BJ (cell line): ENCODE results near the gene PKMYT1. TPM values are rescaled to one million over a fixed set of nuclear protein-coding genes. Genes with fewer than 3 reads are reported as not detected.
A peak's percentile ranks its signal among the peaks of the same experiment; 100 is the strongest.

Experiments
- CTCF ChIA-PET: fragments of 350-600 bp; formaldehyde crosslinking; extraction: SDS; loops from one replicate; lab custom pipeline; 2021; ENCODE audit warnings: antibody characterized with exemption, inconsistent platforms; lab: Yijun Ruan, JAX
- POLR2A ChIA-PET: fragments of 300-600 bp; sonication (Branson Sonifier 250); formaldehyde crosslinking; extraction: SDS; loops from one replicate; lab custom pipeline; 2021; ENCODE audit warnings: antibody characterized with exemption; lab: Charles Lee
- DNase-seq: peaks from one replicate; pipeline ENCODE4 v3.0.0-alpha.2; 2011; ENCODE audit warnings: low read depth
- H3K27me3 ChIP-seq: 2 replicates; pipeline ENCODE4 v1.6.0; 2011; ENCODE audit warnings: low read length; ENCODE audit not compliant: control insufficient read depth, insufficient read depth
- H3K36me3 ChIP-seq: 2 replicates; pipeline ENCODE4 v1.5.1; 2011; ENCODE audit warnings: low read length; ENCODE audit not compliant: control insufficient read depth, insufficient read depth
- H3K4me3 ChIP-seq: 2 replicates; pipeline ENCODE4 v1.5.1; 2011; ENCODE audit warnings: low read depth, mild to moderate bottlenecking, control low read depth, low read length
- polyA plus RNA-seq: library from polyadenylated mRNA; depleted of rRNA; stranded (reverse); fragments of >200 nt; gene quantifications from 2 replicates; pipeline ENCODE4 v1.2.3, GENCODE V29; 2011
- TF ChIP-seq, protein P1 (sequence below): IDR thresholded peaks from 2 replicates; pipeline ENCODE4 v1.5.1; 2011; ENCODE audit warnings: low read depth, mild to moderate bottlenecking, control low read depth, inconsistent platforms, low read length, moderate library complexity; ENCODE audit not compliant: insufficient read depth

Gene PKMYT1
- polyA plus RNA-seq, 1 experiment = 6.9 TPM

GRCh38 chr16:3004781-3005284 lies 24.6 kb upstream of the PKMYT1 start:
- CTCF ChIA-PET = interaction anchor here (1.5 to 3.3 kb wide), 2 partner anchors 18 to 25 kb away, joined by 22 to 66 read pairs; partner anchors contain the start of genes HCFC1R1 and THOC6
- no peaks in the 10 kb centered on the region for H3K36me3 ChIP-seq
- DNase-seq = no peak
- TF ChIP-seq, protein P1, sequence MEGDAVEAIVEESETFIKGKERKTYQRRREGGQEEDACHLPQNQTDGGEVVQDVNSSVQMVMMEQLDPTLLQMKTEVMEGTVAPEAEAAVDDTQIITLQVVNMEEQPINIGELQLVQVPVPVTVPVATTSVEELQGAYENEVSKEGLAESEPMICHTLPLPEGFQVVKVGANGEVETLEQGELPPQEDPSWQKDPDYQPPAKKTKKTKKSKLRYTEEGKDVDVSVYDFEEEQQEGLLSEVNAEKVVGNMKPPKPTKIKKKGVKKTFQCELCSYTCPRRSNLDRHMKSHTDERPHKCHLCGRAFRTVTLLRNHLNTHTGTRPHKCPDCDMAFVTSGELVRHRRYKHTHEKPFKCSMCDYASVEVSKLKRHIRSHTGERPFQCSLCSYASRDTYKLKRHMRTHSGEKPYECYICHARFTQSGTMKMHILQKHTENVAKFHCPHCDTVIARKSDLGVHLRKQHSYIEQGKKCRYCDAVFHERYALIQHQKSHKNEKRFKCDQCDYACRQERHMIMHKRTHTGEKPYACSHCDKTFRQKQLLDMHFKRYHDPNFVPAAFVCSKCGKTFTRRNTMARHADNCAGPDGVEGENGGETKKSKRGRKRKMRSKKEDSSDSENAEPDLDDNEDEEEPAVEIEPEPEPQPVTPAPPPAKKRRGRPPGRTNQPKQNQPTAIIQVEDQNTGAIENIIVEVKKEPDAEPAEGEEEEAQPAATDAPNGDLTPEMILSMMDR = no peak
- 0 out of 2 replicates have a peak overlapping the region, but pooled peaks have one; percentile 11 for H3K4me3 ChIP-seq
- H3K27me3 ChIP-seq = no peaks in the 10 kb centered on the region; the same call in 1 of the 2 replicates
- POLR2A ChIA-PET = no interaction called here

- peak overlapping the region; percentile 5; the same call in 1 of the 2 replicates for H3K4me3 ChIP-seq
- TF ChIP-seq, protein P1 = no peak
- CTCF ChIA-PET = interaction anchor here (0.6 to 3.6 kb wide), 17 partner anchors 10 to 1011 kb away, joined by 3 to 66 read pairs (median 4); partner anchors contain the start of genes HCFC1R1, THOC6 and TNFRSF12A
- no peaks in the 10 kb centered on the region for H3K36me3 ChIP-seq
- no peak for DNase-seq
- POLR2A ChIA-PET = no interaction called here
- H3K27me3 ChIP-seq = no peaks in the 10 kb centered on the region; the same call in 1 of the 2 replicates
These were observed 24.1 kb upstream of the PKMYT1 start for GRCh38 chr16:3004319-3004718.

DNA sequence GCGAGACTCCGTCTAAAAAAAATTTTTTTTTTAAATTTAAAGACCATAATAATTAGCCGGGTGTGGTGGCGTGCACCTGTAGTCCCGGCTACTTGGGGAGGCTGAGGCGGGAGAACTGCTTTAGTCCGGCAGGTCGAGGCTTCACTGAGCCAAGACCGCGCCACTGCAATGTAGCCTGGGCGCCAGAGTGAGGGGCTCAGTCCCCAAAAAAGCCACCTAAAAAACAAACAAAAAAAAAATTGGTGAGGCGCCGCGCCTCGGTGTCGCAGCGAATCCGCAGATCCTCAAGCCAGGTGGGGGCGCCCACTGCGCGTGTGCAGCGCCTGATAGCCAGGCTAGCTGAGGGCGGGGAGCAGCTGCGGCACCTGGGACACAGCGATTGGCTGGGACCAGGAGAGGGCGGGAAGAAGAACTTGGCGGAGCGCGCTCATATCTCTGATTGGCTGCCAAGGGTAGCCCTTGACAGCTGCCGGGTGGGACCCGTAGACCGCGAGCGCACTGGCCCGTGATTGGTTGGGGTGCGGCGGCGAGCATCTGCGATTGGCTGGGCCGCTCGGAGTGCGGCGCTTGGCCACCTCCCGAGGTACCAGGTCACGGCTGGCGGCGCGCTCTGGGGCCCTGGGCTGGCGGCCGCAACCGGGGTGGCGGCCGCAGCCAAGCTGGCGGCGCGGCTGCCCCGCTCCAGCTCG lies 23.5 kb upstream of the PKMYT1 start:
- Histone ChIP-seq H3K36me3 (no peaks in the 10 kb centered on the region), H3K4me3 (peak overlapping the region; percentile 5; the same call in 1 of the 2 replicates), H3K27me3 (no peaks in the 10 kb centered on the region; the same call in 1 of the 2 replicates)
- DNase-seq = peak; percentile 91
- TF ChIP-seq, protein P1 = peak; percentile 50
- ChIA-PET POLR2A (no interaction called here), CTCF (interaction anchor here (0.6 to 3.6 kb wide), 17 partner anchors 10 to 1011 kb away, joined by 3 to 66 read pairs (median 4); partner anchors contain the start of genes HCFC1R1, THOC6 and TNFRSF12A)

DNA sequence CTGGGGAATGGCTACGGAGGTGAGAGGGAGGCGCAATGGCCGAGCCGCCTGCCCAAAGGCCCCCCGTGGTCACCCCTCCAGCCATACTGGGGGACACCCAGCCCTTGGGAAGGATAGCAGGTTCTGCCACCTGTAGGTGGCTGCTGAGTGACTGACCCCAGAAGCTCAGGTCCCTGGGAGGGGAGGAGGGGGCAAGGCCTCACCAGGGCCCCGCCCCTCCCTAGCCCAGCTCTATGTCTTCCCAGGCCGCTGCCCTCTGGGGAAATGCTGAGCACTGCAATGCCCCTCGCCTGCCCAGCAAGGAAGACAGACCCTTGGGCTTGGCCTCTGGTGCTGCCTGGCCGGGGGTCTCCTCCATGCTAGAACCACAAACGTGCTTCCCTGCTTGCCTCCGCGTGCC lies 21.1 kb upstream of the PKMYT1 start:
- CTCF ChIA-PET = interaction anchor here (0.9 to 3.6 kb wide), 5 partner anchors 9 to 128 kb away, joined by 3 to 17 read pairs (median 8); no protein-coding TSS in a partner anchor
- Histone ChIP-seq H3K4me3 (no peak overlapping the region), H3K27me3 (peaks cover 7% of the 10 kb centered on the region), H3K36me3 (no peaks in the 10 kb centered on the region)
- TF ChIP-seq, protein P1 = no peak
- POLR2A ChIA-PET = no interaction called here
- DNase-seq = no peak

DNA sequence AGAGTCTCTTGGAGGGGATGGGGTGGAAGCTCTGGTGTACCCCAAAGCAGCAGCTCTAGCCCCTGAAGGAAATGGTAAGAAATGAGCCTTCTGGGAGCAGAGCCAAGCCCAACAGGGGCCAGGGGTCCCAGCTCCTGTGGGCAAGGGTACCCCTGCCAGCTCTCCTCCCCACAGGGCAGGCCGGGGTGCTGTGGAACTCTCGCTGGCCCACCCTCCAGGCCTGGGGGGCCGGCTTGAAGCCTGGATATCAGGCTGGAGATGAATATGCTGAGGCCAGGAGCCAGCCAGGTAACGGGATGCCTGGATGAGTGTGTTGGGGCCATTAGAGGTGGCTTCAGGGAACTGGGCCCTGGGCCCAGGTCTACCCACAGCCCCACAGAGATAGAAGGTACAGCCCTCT lies 20.3 kb upstream of the PKMYT1 start:
- TF ChIP-seq, protein P1 = no peak
- ChIA-PET POLR2A (no interaction called here), CTCF (interaction anchor here (0.8 to 2.2 kb wide), 5 partner anchors 9 to 31 kb away, joined by 3 to 17 read pairs (median 4); no protein-coding TSS in a partner anchor)
- Histone ChIP-seq H3K27me3 (peaks cover 7% of the 10 kb centered on the region), H3K4me3 (no peak overlapping the region), H3K36me3 (no peaks in the 10 kb centered on the region)
- DNase-seq = no peak
